ENCODE results near the gene CCL11. TPM values are rescaled to one million over a fixed set of nuclear protein-coding genes. Genes with fewer than 3 reads are reported as not detected.
"Not testable (repeated sequence)": the region's sequence is repeated elsewhere in the genome, so short reads cannot be mapped to it uniquely, and the experiment has no call there.

CCL11 gene
- total RNA-seq, 1 donor from 2014 or later = not detected

- H3K36me3 Mint-ChIP-seq (ENCODE audit: low read depth); H3K4me3 Mint-ChIP-seq (ENCODE audit: low read depth); H3K9me3 Mint-ChIP-seq; H3K4me1 Mint-ChIP-seq (ENCODE audit: low read depth); H3K27ac Mint-ChIP-seq; intact Hi-C loops (cut with micrococcal nuclease); DNase-seq (ENCODE audit: low spot score): not testable (repeated sequence)
- H3K27me3 Mint-ChIP-seq (ENCODE audit: low read depth) = peaks cover 54% of the 10 kb centered on the region
Observed at GRCh38 chr17:34327580-34327979, 42.0 kb downstream of the CCL11 start.

DNA sequence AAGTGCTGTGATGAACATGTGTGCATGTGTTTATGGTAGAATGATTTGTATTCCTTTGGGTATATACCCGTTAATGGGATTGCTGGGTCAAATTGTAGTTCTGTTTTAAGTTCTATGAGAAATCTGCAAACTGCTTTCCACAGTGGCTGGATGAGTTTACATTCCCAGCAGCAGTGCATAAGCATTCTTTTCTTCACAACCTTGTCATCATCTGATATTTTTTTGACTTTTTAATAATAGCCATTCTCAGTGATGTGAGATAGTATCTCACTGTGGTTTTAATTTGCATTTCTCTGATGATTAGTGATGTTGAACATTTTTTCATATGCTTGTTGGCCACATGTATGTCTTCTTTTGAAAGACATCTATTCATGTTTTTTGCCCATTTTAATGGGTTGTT, 52.2 kb downstream of the CCL11 start:
- intact Hi-C loops (cut with micrococcal nuclease) = no loop called here
- H3K27ac Mint-ChIP-seq = no peak overlapping the region
- no peaks in the 10 kb centered on the region for H3K9me3 Mint-ChIP-seq
- peaks cover 47% of the 10 kb centered on the region for H3K27me3 Mint-ChIP-seq (ENCODE audit: low read depth)
- no peaks in the 10 kb centered on the region for H3K4me1 Mint-ChIP-seq (ENCODE audit: low read depth)
- H3K4me3 Mint-ChIP-seq (ENCODE audit: low read depth) = no peak overlapping the region
- no peaks in the 10 kb centered on the region for H3K36me3 Mint-ChIP-seq (ENCODE audit: low read depth)
- DNase-seq (ENCODE audit: low spot score) = no peak

Other genes with a start within 250 kb of the CCL11 start
- gene CCL2, start 30.5 kb upstream of the CCL11 start, total RNA-seq = not detected in 2 replicates
- gene CCL7, start 15.5 kb upstream of the CCL11 start, total RNA-seq = not detected in 2 replicates
- gene CCL8, start 33.7 kb downstream of the CCL11 start, total RNA-seq = not detected in 2 replicates
- not detected in 2 replicates for gene CCL13, start 70.7 kb downstream of the CCL11 start, total RNA-seq
- gene CCL1, start 77.5 kb downstream of the CCL11 start, total RNA-seq = 88.1 and 98.4 TPM in 2 replicates